Measurements from ENCODE around the gene DNAH17. TPM values are rescaled to one million over a fixed set of nuclear protein-coding genes. Genes with fewer than 3 reads are reported as not detected.

Gene DNAH17
- polyA plus RNA-seq, 10 donors, result 0.98 to 3.9 (median 1.6) TPM

- DNase-seq, result no peak
Measured at GRCh38 chr17:78575899-78576298, 1.3 kb downstream of the DNAH17 start.

GRCh38 chr17:78575340-78575739 lies 1.9 kb downstream of the DNAH17 start:
- no peak for DNase-seq

GRCh38 chr17:78573955-78574354 lies 3.2 kb downstream of the DNAH17 start:
- DNase-seq, result no peak

GRCh38 chr17:78572239-78573205 lies 4.7 kb downstream of the DNAH17 start:
- no peak for DNase-seq

- DNase-seq, result no peak
Measured at GRCh38 chr17:78571329-78571728, 5.9 kb downstream of the DNAH17 start.

GRCh38 chr17:78568494-78569115 lies 8.6 kb downstream of the DNAH17 start:
- DNase-seq, result no peak

GRCh38 chr17:78567991-78568390 lies 9.2 kb downstream of the DNAH17 start:
- no peak for DNase-seq

- DNase-seq, result no peak
Measured at GRCh38 chr17:78566947-78567346, 10.2 kb downstream of the DNAH17 start.

GRCh38 chr17:78563189-78564145 lies 13.7 kb downstream of the DNAH17 start:
- DNase-seq, result peak in 2 of 3 donors; percentile 30 to 34

- no peak for DNase-seq
Measured at GRCh38 chr17:78562734-78563133, 14.5 kb downstream of the DNAH17 start.

- DNase-seq, result peak in 1 of 3 donors; percentile 7
Measured at GRCh38 chr17:78561166-78561565, 16.0 kb downstream of the DNAH17 start.

- DNase-seq, result no peak
Measured at GRCh38 chr17:78560731-78561130, 16.5 kb downstream of the DNAH17 start.

- no peak for DNase-seq
Measured at GRCh38 chr17:78559749-78560368, 17.3 kb downstream of the DNAH17 start.

GRCh38 chr17:78558989-78559388 lies 18.2 kb downstream of the DNAH17 start:
- DNase-seq, result no peak

- peak in 1 of 3 donors; percentile 8 for DNase-seq
Measured at GRCh38 chr17:78558181-78558850, 18.9 kb downstream of the DNAH17 start.

GRCh38 chr17:78557598-78558039 lies 19.6 kb downstream of the DNAH17 start:
- DNase-seq, result peak in 2 of 3 donors; percentile 26 to 63

- DNase-seq, result no peak
Measured at GRCh38 chr17:78556812-78557211, 20.4 kb downstream of the DNAH17 start.

- DNase-seq, result no peak
Measured at GRCh38 chr17:78555746-78556401, 21.3 kb downstream of the DNAH17 start.

- no peak for DNase-seq
Measured at GRCh38 chr17:78550464-78550863, 26.7 kb downstream of the DNAH17 start.

- no peak for DNase-seq
Measured at GRCh38 chr17:78548725-78549124, 28.5 kb downstream of the DNAH17 start.
